HFFc6 (cell line): ENCODE data around the gene DNASE2. TPM values are rescaled to one million over a fixed set of nuclear protein-coding genes. Genes with fewer than 3 reads are reported as not detected.
A peak's percentile ranks its signal among the peaks of the same experiment; 100 is the strongest.

Experiments
- DNase-seq: peaks from one replicate; pipeline ENCODE4 v3.0.0-alpha.2; 2018
- H3K27ac Mint-ChIP-seq: 2 replicates; pipeline ENCODE4 v1.8.0; 2020; ENCODE audit warnings: mild to moderate bottlenecking, mixed read lengths
- H3K27me3 Mint-ChIP-seq: 2 replicates; pipeline ENCODE4 v1.8.0; 2021; ENCODE audit warnings: mild to moderate bottlenecking, moderate library complexity, mixed read lengths; ENCODE audit not compliant: insufficient read depth
- H3K36me3 Mint-ChIP-seq: 2 replicates; pipeline ENCODE4 v1.8.0; 2021; ENCODE audit warnings: low read depth, mixed read lengths
- H3K4me1 Mint-ChIP-seq: 2 replicates; pipeline ENCODE4 v1.8.0; 2020; ENCODE audit warnings: low read depth, mixed read lengths
- H3K4me3 Mint-ChIP-seq: 2 replicates; pipeline ENCODE4 v1.8.0; 2020; ENCODE audit warnings: mild to moderate bottlenecking, moderate library complexity, mixed read lengths
- H3K9me3 Mint-ChIP-seq: 2 replicates; pipeline ENCODE4 v1.8.0; 2020; ENCODE audit warnings: mild to moderate bottlenecking, mixed read lengths
- CTCF ChIP-seq: fragments of 200-600 bp; sonication (generic); IDR thresholded peaks from 2 replicates; pipeline ENCODE4 v1.5.0; 2021; ENCODE audit warnings: antibody characterized with exemption, mild to moderate bottlenecking
- total RNA-seq, 6 experiments: library from RNA; stranded (reverse); fragmentation: NEBNext Ultra II Directional; extraction: Animal tissue kit (Norgen Biotek cat#: 25700); gene quantifications; 2 replicates in 1 of 6; 3 replicates in 5 of 6; pipeline ENCODE4 v1.2.3, GENCODE V29; 2021

DNASE2 gene
- total RNA-seq, 6 experiments from 2014 or later = 26.0 to 33.5 (median 28.4) TPM

DNA sequence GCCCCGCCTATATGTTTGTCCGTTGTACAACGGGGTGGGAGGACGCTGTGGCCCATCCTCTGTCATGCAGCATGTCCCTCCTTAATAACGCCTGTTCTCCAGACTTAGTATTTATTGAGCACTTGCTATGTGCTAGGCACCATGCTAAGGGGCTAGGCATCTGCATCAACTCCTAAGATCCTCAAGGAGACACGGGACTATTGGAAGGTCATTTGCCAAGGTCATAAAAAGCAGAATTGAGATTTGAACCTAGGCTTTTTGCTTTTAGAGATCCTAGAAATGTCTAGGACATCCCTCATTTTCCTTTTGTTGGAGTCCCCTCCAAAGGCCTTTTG is 44.8 kb downstream of the DNASE2 start:
- no peak for DNase-seq
- H3K4me3 Mint-ChIP-seq = no peak overlapping the region
- no peaks in the 10 kb centered on the region for H3K9me3 Mint-ChIP-seq
- TF ChIP-seq CTCF = no peak
- no peak overlapping the region for H3K27ac Mint-ChIP-seq
- H3K4me1 Mint-ChIP-seq = peaks cover 17% of the 10 kb centered on the region; the same call in 1 of the 2 replicates
- H3K27me3 Mint-ChIP-seq = peaks cover 52% of the 10 kb centered on the region
- no peaks in the 10 kb centered on the region for H3K36me3 Mint-ChIP-seq

DNA sequence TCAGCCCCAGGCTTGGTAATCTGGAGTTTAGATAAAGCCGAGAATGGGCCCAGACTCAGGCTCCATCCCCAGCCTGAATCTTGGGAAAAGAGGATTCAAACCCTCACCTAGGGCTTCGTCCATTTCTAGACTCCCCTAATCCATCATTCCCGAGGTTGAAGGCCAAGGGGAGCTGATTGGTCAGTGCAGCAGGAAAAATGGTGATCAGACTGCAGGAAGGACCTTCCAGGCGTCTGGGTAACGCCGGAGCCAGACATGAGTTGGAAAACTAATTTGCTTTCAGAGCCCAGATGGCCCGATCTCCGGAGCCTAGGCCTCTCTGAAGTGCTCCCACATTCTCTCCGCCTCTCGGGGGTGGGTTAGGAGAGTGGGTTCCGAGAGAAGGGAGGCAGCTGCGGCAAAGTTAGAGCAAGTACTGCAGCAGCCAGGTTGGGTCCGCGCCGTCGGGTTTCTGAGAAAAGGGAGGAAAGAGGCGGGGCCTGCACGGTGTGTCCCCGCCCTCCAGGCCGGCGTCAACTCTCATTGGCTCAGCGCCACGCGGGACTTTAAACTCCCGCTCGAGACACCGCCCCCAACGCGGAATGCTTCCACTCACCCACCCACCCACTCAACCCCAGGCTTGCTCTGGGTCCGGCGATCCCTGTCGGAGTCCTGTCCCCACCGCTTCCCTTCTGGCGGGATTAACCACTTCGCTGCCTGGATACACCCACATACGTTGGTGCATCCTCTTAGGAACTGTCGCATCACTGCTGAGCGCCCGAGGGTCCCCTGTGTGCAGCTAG is 46.1 kb downstream of the DNASE2 start:
- Mint-ChIP-seq H3K27ac (no peak overlapping the region), H3K9me3 (no peaks in the 10 kb centered on the region), H3K36me3 (no peaks in the 10 kb centered on the region), H3K4me1 (peaks cover 17% of the 10 kb centered on the region; the same call in 1 of the 2 replicates), H3K4me3 (no peak overlapping the region), H3K27me3 (peaks cover 48% of the 10 kb centered on the region)
- DNase-seq = no peak
- TF ChIP-seq CTCF = no peak

GRCh38 chr19:12834566-12834943 is 46.7 kb downstream of the DNASE2 start, which contains the start of gene RTBDN:
TSS of gene RTBDN (minus strand) at chr19:12834579. CDS start at chr19:12829979, 4,600 bp downstream.
- no peak for TF ChIP-seq CTCF
- H3K4me3 Mint-ChIP-seq = no peak within 1 kb of the TSS; the same call in 1 of the 2 replicates
- peaks cover 17% of the 10 kb centered on the region; the same call in 1 of the 2 replicates for H3K4me1 Mint-ChIP-seq
- H3K36me3 Mint-ChIP-seq = no peaks in the 10 kb centered on the region
- no peak for DNase-seq
- no peak within 1 kb of the TSS for H3K27ac Mint-ChIP-seq
- peaks cover 48% of the 10 kb centered on the region for H3K27me3 Mint-ChIP-seq
- no peaks in the 10 kb centered on the region for H3K9me3 Mint-ChIP-seq

- peaks cover 42% of the 10 kb centered on the region for H3K27me3 Mint-ChIP-seq
- no peak overlapping the region for H3K27ac Mint-ChIP-seq
- H3K4me3 Mint-ChIP-seq = no peak overlapping the region
- no peak for TF ChIP-seq CTCF
- no peaks in the 10 kb centered on the region for H3K9me3 Mint-ChIP-seq
- H3K4me1 Mint-ChIP-seq = peaks cover 17% of the 10 kb centered on the region; the same call in 1 of the 2 replicates
- H3K36me3 Mint-ChIP-seq = no peaks in the 10 kb centered on the region
- DNase-seq = no peak
Measured at GRCh38 chr19:12833738-12834565, 47.3 kb downstream of the DNASE2 start.

GRCh38 chr19:12833418-12833737 is 47.9 kb downstream of the DNASE2 start:
- Mint-ChIP-seq H3K4me3 (peak overlapping the region; percentile 5; the same call in 1 of the 2 replicates), H3K27me3 (peaks cover 39% of the 10 kb centered on the region), H3K4me1 (peaks cover 17% of the 10 kb centered on the region; the same call in 1 of the 2 replicates), H3K9me3 (no peaks in the 10 kb centered on the region), H3K36me3 (no peaks in the 10 kb centered on the region), H3K27ac (no peak overlapping the region)
- TF ChIP-seq CTCF = no peak
- no peak for DNase-seq
